GM18519 (cell line): Measurements from ENCODE around the gene PRSS27.
A peak's percentile ranks its signal among the peaks of the same experiment; 100 is the strongest.
"Not testable (repeated sequence)": the region's sequence is repeated elsewhere in the genome, so short reads cannot be mapped to it uniquely, and the experiment has no call there.

Experiments
- ATAC-seq: cut with Tn5 transposase; IDR thresholded peaks from one replicate; pipeline ENCODE4 v1.9.1; 2021; ENCODE audit warnings: mild to moderate bottlenecking, moderate library complexity; ENCODE audit not compliant: unreplicated experiment, low FRiP score

PRSS27 gene

GRCh38 chr16:2680360-2680759 is 39.7 kb downstream of the PRSS27 start:
- ATAC-seq: not testable (repeated sequence)

GRCh38 chr16:2679902-2680301 is 40.1 kb downstream of the PRSS27 start:
- ATAC-seq: not testable (repeated sequence)

DNA sequence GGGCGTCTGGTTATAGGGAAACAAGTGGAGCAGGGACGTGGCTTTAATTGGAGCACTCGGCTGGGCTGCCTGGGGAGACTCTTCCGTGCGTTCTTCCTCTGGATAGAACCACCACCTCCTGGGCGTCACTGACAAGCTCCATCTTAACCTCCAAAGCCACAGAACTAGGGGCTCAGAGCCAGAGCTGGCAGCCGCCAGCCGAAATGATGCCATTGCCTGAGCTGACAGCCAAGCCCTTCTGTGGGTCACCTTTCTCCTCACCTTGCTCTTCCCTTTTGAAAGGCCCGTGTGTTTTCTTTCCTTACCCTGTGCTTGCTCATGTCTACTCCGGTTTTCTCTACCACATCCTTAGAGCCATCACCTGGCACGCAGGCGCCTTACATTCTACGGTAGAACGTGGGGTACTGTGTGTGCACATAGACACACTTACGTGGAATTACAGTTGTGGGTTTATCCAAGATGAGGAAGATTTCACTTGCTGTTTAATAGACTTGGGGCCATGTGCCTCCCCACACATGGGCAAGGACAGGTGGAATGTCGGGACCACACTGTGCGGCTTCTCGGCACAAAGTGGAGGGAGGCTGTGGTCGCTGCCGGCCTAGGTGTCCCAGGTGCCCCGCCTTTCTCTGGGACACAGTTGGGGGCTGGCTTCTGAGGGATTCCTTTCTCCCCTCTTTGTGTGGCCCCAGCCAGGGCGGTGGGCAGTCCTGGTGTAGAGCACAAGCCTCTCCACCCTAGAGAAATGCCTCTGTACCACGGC is 41.6 kb downstream of the PRSS27 start:
- not testable (repeated sequence) for ATAC-seq

DNA sequence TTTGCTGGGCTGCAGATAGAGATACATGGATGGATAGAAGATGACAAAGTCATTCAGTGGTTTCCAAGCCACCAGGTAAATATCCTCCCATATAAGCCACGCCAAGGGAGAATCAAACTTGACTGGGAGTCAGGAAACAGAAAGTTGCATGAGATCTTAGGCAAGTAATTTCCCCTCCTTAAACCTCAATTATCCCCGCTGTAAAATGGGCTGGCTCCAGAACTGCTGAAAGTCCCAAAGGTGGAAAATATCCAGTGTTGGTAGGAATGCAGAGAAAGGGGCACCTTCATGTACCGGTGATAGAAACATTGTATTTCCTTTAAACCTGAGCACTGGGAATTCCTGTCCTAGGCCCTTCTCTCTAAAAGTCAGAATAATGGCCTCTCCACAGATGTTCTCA is 43.1 kb downstream of the PRSS27 start:
- ATAC-seq: not testable (repeated sequence)

GRCh38 chr16:2675714-2676113 is 44.3 kb downstream of the PRSS27 start:
- ATAC-seq: no peak

DNA sequence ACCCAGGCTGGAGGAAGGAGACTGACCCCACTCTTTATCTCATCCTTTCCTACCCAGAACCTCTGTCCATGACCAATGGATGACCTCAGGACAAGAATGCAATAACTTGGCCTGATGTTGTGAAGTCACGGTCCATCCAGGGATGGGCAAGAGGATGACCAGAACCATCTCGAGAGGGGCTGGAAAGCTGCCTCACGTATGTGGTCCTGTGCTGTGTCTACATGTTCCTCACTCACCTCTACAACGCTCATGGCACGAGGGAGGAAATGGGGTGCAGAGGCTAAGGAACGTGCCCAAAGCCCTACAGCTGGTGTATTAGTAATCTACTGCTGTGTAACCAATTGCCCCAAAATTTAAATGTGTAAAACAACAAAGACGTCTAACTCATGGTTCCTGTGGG is 45.0 kb downstream of the PRSS27 start:
- no peak for ATAC-seq

GRCh38 chr16:2673066-2673999 is 46.7 kb downstream of the PRSS27 start:
- ATAC-seq: peak; percentile 85

- ATAC-seq: no peak
Observed at GRCh38 chr16:2671741-2672140, 48.3 kb downstream of the PRSS27 start.

GRCh38 chr16:2671193-2671592 is 48.8 kb downstream of the PRSS27 start:
- not testable (repeated sequence) for ATAC-seq

GRCh38 chr16:2670017-2670416 is 50.0 kb downstream of the PRSS27 start:
- not testable (repeated sequence) for ATAC-seq

GRCh38 chr16:2669587-2669986 is 50.4 kb downstream of the PRSS27 start:
- ATAC-seq: not testable (repeated sequence)

GRCh38 chr16:2666671-2667070 is 53.4 kb downstream of the PRSS27 start:
- not testable (repeated sequence) for ATAC-seq

DNA sequence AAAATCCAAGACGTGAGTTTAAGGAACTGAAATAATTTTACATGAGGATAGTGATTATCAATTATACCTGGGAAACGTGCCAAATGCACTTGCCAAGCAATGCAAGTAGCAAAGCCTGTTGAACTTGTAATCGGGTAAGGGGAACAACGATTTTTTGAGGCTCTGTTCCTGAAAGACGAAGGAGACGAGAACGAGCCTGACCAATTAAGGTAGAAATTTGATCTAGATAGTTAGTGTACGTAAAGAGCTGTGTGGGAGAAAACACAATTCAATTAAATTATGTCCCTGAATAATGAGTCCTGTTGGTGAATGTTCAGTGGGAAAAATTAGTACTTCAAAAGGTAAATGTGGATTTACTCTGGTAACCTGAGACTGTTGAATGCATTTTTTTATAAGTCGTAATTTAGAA is 55.4 kb downstream of the PRSS27 start:
- no peak for ATAC-seq

- no peak for ATAC-seq
Observed at GRCh38 chr16:2663553-2664546, 56.2 kb downstream of the PRSS27 start.
